Activated CD4-positive, CD25-positive, alpha-beta regulatory T cell (primary cell): ENCODE data around the gene PPP4C.
A peak's percentile ranks its signal among the peaks of the same experiment; 100 is the strongest.
"Not testable (repeated sequence)": the region's sequence is repeated elsewhere in the genome, so short reads cannot be mapped to it uniquely, and the experiment has no call there.

Experiments used
- DNase-seq, 4 experiments: peaks; one replicate each; lab custom pipeline; 2025; lab: John Stamatoyannopoulos, UW

PPP4C gene

DNA sequence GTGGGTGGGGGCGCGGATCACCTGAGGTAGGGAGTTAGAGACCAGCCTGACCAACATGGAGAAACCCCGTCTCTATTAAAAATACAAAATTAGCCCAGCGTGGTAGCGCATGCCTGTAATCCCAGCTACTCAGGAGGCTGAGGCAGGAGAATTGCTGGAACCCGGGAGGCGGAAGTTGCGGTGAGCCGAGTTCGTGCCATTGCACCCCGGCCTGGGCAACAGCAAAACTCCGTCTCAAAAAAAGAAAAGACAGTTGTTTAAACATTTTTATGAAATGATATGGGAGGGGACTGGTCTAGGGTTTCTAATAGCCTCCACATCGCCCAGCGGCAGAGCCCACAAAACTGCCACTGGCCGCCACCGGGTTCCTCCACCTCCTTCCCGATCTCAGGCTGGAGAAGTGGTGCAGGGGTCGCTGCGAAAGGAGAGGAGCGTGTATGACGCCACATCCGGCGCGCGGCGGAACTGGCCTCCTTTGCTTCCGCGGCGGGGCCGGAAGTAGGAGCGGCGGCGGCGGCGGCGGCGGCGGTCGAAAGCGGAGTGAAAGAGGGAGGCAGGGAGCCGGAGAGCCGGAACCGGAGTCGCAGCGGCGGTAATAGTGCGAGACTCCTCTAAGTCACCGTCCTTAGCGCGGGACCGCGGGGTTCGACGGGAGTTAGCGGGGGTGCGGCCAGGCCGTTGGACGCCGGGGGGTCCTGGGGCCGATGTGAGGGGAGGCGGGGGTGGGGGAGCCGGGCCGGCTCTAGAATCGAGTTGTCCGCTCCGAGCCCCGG lies at the start of gene PPP4C:
Gene PPP4C (plus strand): TSS at position 492 of the 773 bp plus-strand sequence. CDS start 384 bp downstream, outside the sequence.
- peak; percentile 77 to 87 (median 80) for DNase-seq

DNA sequence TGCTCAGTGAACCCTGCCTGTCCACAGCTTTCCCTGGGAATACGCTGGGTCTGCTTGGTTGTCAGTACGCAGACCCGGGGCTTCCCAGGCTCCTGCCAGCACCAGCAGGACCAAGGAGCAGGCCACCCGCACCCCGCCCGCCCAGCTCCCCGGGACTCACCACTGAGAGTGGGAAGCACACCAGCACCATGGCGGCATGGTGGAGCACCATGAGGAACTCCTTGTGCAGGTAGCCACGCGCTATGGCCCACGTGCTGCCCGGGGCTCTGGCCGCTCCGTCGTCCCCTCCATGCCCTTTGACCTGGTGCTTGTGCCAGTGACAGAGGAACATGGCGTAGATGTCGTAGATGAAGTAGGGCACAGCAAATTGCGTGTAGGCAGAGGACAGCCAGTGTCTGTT lies 49.3 kb upstream of the PPP4C start:
- DNase-seq = no peak

DNA sequence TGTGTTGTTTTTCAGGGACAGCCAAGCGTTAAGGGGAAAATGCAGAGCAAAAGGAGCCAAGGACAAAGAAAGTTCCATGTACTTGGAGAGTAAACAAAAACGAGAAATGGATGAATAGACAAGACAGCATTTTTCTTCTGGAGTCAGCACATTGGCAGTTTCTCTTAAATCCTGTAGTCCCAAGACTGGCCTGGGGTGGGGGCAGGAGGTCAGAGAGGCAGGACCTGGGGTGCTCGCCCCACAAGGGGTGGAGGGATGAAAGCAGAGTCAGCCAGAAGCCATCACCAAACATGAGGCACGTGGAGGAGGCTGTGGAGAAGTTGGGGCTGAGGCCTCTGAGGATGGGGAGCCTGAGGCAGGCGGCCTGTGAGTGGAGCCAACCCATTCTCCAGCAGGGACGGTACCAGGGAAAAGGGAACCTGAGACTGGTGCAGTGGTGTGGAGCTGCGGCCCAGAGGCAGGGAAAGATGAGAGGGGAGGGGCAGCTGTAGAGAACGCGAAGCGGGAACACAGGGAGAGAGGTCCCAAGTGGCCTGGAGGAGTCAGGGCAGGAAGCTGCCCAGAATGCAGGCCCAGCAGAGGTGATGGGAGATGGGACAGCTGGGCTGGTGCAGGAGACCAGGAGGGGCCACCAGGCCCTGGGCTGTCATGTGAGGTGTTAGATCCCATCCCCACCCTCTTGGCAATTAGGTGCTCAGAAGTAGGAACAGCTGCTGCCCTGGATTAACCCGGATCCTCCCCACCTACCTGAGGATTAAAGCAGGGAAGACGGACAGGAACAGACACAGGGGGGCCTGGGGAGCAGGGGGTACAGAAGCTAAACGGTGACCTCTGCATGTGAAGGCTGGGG lies 48.0 kb upstream of the PPP4C start:
- no peak for DNase-seq

DNA sequence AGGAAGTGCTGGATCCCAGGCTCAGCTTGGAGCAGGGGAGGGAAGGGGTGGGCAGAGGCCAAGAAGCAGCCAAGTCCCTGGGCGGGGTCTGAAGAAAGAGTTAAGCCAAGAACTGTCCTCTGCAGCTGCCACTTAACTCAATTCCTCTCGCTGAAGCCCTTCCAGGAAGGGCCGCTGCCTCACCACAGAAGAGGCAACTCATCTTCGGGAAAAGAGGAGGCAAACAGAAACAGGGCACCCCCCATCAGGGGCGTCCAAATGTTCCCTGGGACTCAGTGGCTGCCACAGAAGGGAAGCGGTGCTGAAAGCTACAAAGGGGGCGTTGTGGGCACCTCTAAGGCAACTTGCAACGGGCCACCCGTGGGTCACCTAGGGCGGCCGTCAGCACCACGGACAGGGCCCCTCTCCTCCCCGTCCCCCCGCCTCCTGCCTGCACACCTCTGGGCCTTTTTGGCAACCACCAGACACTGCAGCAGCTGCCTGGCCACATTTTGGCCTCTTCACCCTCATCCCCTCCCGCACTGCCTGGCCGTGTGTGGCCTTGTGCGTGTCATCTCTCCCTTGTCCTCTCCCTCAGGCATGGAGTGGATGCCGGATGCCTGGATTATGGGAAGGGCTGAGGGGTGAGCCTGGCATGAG lies 47.2 kb upstream of the PPP4C start:
- DNase-seq = no peak

DNA sequence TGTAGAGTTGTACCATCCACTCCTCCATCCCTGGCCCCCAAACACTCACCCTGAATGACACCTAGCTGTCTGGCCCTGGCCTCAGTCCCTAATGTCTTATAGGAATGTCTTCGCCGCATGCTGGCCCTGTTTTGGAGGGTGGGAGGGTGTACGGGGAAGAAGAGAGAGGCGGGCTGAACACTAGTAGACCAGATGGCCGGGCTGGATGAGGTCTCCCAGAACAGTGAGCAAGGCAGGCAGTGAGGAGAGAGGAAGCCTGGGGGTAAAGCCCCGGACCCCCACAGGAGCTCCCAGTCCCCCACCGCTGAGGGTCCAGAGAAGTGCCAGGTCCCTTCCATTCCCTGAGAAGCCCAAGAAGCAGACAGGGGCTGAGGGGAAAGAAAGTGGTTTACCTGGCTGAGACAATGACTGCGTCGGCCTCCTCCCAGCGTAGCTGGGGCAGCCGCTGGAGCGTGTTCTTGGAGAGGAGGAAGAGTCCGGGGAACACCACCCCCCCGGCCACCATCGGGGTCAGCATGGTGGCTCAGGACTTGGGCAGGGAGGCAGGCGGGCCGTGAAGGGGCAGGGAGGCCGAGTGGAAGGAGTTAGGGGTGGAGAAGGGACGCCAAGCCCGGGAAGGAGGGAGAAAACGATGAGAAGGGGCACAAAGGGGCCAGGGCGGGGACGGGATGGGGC lies 45.6 kb upstream of the PPP4C start:
- DNase-seq = no peak

DNA sequence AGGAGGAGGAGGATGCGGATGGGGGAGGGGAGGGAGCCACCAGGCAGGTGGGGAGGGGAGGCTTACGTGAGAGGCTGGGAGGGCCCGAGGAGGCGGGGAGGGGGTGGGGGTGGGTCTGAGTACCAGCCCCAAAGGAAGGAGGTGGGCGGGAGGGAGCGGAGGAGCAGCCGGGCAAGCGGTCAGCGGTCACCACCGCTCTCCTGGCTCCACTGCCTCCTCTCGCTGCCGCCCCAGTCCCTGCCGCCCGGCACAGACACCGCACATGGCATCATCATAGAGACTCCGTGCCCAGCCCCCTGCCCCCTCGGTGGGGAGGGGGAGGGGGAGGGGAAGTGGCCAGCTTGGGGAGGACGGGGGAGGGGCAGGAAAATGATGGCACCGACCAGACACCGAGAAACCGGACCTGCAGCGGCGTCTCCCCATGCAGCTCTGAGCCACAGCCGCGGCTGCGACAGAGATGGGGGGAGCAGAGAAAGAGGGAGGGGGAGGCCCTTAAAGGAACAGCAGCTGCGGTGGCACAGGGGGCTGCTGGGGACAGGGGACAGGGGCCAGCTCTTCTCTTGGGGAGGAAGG lies 44.9 kb upstream of the PPP4C start, which contains the start of gene TLCD3B:
Gene TLCD3B (minus strand): TSS at position 431 of the 573 bp plus-strand sequence. CDS start 744 bp downstream, outside the sequence.
- DNase-seq = no peak

DNA sequence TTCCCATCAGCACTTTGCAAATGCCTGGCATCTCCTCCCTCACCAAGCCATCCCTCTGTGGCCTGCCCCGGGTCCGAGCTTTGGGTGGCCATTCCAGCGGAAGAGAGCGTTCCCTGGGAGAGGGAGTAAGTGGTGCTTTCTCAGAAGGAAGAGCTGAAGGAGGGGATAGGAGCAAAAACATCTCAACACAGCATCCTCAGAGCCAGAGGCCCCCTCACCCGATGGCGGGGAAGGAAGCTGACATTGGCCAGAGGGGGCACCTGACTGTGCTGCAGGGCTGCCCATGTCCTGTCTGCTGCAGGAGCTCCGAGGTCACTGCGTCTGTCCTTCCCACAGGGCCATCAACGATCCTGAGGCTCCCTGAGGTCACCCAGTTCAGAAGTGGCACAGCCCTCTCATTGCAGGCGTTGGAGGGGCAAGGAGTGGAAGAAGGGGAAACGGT lies 44.3 kb upstream of the PPP4C start:
- no peak for DNase-seq

DNA sequence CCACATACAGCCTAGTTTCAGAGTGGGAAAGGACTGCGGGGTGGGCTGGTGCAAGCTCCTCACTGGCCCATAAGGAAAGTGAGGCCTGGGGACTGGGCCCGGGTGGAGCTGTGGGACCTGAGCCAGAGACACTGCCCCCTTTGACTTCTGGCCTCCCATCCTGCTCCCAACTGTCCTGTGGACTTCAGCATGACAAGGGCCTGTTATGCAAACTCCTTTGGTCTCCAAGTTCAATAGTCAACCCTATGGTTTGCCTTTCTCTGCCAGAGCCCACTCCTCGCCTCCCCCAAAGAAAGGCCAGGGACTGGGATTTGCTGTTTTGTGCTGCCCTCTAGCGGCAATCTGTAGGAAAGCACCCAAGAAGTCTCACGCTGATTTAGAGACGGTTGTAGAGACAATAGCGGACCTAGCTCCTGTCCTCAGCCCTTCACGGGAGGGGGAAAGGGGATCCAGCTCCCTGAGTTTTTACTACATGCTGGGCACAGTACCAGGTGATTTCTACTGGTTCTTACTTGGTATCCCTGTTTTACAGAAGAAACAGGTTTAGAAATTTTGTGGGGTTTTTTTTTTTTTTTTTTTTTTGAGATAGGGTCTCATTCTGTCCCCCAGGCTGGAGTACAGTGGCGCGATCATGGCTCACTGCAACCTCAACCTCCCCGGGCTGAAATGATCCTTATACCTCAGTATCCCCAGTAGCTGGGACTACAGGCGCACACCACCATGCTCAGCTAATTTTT lies 43.5 kb upstream of the PPP4C start:
- DNase-seq = peak; percentile 19 to 37 (median 28)

DNA sequence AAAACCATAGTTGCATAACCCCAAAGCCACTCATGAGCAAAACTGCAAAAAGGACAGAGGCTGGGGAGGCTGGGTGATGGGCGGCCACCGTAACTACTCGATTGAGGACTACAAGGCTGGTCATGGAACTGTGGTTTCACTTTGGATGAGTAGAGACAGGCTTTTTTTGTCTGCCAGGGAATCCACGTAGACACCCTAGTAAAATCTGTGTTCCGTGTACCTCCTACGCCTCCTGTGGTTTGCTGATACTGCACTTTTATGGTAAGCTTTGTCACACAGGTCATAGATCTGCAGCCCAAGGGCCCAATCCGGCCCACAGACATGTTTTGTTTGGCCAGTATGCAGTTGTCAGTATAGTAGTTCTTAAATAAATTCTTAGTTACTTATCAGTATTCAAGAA lies 42.5 kb upstream of the PPP4C start:
- no peak for DNase-seq

DNA sequence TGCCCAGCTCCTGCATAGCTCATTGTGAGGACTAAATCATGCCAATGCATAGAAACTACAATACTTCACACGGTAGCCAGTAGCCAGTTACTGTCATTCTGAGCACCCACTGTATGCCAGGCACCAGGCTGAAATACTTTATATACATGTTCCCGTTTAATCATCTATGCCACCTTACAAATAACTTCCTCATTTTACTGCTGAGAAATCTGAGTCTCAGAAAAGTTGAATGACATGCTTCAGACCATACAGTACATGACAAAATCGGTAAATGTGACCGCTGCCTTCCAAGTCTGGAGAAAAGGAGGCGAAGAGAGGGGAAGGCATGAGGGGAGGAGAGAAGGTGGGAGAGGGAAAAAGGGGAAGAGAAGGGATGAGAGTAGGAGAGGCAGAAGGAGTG lies 35.6 kb upstream of the PPP4C start:
- DNase-seq = no peak

DNA sequence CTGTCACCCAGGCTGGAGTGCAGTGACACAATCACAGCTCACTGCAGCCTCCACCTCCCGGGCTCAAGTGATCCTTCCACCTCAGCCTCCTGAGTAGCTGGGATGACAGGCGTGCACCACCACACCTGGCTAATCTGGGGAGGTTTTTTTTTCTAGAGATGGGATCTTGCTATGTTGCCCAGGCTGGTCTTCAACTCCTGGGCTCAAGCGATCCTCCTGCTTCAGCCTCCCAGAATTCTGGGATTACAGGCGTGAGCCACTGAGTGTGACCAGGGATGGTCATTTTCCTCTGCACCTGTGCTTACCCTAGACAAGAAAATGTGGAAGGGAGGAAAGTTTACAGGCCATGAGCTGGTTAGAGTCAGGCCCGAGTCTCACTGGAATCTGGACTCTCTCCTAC lies 35.1 kb upstream of the PPP4C start:
- DNase-seq = not testable (repeated sequence)

DNA sequence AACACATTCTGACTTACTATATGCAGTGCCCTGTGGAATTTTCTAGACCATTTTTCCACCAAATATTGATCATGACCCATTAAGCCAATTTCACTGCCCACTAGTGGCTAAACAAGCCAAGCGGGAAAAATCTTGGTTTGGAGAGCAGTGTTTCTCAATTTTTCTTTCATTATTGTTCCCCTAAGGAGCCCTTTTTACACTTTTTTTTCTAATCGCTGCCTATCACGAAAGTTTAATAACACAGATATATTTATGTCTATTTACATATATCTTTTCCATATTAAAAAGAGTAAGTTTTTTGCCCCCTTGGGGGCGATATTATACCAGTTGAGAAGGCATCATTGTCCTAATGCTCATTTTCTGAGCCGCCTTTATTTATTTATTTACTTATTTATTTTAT lies 34.0 kb upstream of the PPP4C start:
- DNase-seq = no peak

DNA sequence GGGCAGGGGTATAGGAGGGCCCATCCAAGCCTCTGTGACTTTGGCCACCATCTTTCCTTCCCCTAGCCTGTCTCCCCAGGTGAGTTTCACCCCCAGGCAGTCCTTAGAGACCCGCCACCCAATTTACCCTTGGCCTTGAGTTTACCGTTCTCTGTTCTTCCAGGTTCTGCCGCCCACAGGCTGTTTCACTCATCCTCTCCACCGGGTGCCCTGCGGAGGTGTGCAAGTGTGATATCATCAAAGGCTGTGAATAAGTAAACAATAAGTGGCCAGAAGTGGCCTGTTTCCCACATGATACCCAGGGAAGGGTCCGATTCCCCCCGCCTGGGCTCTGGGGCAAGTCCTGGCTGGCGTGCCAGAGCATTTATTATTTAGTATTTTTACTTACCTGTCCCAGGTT lies 29.6 kb upstream of the PPP4C start:
- DNase-seq = no peak

DNA sequence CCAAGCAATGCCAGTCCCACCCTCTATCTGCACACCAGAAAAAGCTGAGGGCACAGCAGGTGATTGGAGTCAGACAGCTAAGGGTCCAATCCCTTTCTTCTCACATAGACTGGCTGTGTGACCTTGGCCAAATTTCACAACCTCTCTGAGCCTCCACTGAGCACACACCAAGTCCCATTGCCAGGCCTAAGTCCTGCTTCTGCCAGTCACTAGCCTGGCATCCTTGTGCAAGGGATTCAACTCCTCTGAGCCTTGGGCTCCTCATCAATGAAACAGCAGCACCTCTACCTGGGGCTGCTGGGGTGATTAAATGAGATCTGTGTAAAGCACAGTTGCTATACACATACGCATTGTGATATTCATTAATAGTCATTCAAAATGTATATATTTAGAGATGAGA lies 29.2 kb upstream of the PPP4C start:
- no peak for DNase-seq

DNA sequence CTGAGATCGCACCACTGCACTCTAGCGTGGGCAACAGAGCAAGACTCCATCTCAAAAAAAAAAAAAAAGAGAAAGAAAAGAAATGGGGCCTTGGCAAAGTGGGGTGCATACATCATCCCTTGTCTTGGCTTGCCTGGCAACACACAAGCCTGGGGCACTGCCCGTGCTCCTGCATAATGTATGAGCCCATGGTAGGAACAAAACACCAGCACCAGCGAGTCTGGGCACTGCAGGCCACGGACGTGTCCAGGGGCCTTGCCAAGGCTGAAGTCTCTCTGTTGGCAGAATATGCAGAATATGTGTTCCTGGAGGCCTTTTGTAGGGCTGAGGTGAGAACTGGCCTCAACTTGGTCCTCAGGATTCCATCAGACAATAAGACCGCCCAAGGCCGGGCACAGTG lies 25.9 kb upstream of the PPP4C start:
- no peak for DNase-seq

DNA sequence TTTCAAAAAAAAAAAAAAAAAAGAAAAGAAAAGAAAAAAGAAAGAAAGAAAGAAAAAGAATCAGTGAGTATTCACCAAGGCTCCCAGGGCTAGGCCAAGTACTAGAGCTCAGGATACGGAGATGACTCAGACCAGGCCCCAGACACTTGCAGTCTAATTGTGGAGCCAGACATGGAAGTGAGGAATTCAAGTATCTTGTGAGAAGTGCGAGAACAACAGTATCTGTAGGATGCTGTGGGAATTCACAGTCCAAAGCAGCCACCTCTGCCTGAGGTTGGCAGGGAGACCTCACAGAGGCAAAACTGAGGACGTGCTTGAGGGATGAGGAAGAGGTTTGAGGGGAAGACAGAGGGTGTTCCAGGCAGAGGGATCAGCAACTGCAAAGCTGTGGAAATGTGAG lies 24.3 kb upstream of the PPP4C start:
- DNase-seq = no peak

DNA sequence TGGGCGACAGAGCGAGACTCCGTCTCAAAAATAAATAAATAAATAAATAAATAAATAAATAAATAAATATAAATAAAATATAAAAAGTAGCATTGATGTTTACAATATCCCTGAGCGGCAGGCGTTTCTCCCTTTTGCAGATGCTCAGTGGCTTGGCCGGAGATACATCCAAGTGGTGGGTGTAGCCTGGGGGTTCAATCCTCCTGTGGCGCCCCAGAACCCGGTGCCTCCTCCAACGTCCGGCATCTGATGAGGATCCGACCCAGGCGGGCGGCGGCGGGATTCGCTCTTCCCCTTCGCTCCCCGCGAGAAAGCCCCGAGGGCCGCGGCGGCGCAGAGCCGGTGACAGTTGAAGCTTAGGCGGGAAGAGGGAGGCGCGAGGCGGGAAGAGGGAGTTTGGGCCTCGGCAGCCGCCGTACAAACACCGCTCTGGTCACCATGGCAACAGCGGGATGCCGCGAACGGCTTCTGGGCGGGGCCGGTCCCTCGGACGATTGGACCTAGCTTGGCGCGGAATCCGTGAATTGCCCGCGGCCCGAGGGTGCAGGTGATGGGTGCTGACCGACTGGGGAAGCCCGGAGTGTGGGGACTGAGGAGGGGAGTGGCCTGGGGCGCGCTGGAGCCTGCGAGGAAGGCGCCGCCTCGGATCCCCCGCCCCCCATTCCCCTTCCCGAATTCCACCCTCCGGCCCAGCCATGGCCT lies 23.0 kb upstream of the PPP4C start:
- DNase-seq = peak; percentile 77 to 86 (median 78)

DNA sequence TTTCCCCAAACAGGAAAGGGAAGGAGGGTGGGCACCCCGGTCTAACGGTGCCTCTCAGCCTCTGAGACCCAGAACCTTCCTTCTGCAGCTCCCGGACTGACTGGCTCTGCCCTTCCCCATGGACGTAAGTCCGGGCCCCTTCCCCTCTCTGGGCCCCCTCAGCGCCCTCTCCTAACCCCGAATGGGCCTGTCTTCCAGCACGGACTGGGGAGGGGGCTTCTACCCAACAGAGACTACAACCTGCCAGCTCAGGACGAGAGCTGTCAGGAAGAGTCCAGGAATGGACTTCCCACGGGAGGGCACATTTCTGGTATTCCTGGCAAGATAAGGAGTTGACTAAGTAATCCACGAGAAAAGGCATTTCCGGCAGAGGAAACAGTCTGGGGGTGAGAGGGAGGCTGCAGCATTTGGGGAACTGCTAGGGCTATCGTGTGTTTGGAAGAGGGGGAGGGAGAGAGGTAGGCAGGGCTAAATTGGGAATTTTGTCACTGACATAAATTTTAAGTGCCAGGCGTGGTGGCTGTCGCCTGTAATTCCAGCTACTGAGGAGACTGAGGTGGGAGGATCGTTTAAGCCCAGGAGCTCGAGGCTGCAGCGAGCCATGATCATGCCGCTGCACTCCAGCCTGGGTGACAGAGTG lies 22.3 kb upstream of the PPP4C start:
- DNase-seq = no peak

DNA sequence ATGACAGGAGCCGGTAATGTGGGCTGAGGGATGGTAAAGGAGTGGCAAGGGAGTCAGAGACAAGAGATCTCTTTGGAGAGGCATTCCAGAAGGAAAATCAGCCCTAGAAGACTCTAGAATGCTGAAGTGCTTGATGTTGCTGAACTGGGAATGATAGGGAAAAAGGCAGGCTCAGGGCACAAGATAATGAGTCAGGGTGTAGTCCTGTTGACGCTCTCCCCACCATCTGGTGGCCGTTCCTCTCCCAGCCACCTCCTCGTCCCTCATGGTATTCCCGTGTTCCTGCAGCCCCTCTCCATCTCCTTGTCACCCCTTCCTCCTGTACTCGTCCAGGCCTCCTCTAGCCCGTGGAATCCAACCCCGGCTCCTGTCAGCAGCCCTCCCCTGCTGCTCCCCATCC lies 21.3 kb upstream of the PPP4C start:
- no peak for DNase-seq
